ENCODE results near the gene APOL4.

- TF ChIP-seq CTCF (IDR thresholded peaks at IDR 0.05; ENCODE audit: insufficient read depth, low read length) (no peak), POLR2AphosphoS5 (IDR thresholded peaks at IDR 0.05; ENCODE audit: low read depth) (no peak), GABPA (IDR thresholded peaks at IDR 0.05; ENCODE audit: low read depth) (no peak), REST (IDR thresholded peaks at IDR 0.05; ENCODE audit: insufficient replicate concordance, low read depth) (no peak)
These were observed 14.4 kb upstream of the APOL4 start for GRCh38 chr22:36215981-36216380.

All from HL-60 (cell line).